PC-3 (cell line): ENCODE data around the gene RASAL1.

Experiments used
- EZH2 ChIP-seq: fragments of 300-600 bp; sonication (generic); IDR thresholded peaks from one replicate; pipeline ENCODE4 v1.6.1; 2017; ENCODE audit warnings: antibody characterized with exemption, mild to moderate bottlenecking, low read length; ENCODE audit not compliant: unreplicated experiment
- TF ChIP-seq, protein P1 (sequence below): fragments of 300-600 bp; sonication (generic); conservative IDR thresholded peaks from 2 replicates; pipeline ENCODE4 v1.5.1; 2017; ENCODE audit warnings: antibody characterized with exemption, low read depth, mild to moderate bottlenecking, low read length

DNA sequence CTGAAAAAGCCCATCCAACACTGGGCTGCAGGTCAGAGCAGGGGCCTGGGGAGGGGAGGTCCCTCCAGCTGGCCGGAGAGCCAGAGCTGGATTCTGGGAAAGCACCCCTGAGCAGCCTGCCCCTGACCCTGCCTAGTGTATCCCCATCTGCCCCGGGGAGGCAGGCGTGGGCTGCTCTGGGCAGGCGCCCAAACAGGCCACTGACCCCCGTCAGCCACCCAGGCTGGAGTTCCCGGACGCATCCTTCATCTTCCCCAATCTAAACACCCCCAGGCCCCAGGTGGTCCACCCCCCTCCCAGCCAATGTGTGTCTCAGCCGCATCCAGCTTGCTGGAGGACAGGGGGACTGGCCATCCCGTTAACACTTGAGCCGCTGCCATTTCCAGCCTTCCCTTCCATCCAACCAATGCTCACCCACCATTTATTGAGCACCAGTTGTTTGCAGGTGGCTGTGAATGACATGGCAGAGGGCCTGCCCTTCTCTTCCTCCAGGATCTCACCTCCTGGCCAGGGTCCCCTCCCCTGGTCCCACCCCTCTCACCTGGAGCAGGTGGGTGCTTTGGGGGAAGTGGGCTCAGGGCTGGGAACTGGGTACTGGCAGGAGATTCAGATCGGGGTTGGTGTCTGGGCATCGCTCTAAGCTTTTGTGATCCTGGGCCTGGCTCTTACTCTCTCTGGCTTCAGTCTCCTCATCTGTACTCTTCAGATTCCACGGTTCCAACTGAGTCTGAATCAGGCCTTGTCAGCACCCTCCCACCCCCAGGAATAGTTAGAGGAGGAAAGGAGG, 79.8 kb downstream of the RASAL1 start:
- TF ChIP-seq, protein P1, sequence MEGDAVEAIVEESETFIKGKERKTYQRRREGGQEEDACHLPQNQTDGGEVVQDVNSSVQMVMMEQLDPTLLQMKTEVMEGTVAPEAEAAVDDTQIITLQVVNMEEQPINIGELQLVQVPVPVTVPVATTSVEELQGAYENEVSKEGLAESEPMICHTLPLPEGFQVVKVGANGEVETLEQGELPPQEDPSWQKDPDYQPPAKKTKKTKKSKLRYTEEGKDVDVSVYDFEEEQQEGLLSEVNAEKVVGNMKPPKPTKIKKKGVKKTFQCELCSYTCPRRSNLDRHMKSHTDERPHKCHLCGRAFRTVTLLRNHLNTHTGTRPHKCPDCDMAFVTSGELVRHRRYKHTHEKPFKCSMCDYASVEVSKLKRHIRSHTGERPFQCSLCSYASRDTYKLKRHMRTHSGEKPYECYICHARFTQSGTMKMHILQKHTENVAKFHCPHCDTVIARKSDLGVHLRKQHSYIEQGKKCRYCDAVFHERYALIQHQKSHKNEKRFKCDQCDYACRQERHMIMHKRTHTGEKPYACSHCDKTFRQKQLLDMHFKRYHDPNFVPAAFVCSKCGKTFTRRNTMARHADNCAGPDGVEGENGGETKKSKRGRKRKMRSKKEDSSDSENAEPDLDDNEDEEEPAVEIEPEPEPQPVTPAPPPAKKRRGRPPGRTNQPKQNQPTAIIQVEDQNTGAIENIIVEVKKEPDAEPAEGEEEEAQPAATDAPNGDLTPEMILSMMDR, result no peak
- TF ChIP-seq EZH2, result no peak
